Raji (cell line): ENCODE measurements around the gene ATP13A1.

Experiments
- POLR2A ChIP-seq: IDR thresholded peaks from 2 replicates; pipeline ENCODE4 v1.6.1; 2011; ENCODE audit warnings: low read depth, low read length, control low read depth; ENCODE audit not compliant: insufficient read depth

The ATP13A1 gene

GRCh38 chr19:19651076-19651475 lies 12.4 kb downstream of the ATP13A1 start:
- no peak for TF ChIP-seq POLR2A

- TF ChIP-seq POLR2A = no peak
Measured at GRCh38 chr19:19650331-19650730, 13.1 kb downstream of the ATP13A1 start.

- no peak for TF ChIP-seq POLR2A
Measured at GRCh38 chr19:19649580-19649995, 13.9 kb downstream of the ATP13A1 start.

DNA sequence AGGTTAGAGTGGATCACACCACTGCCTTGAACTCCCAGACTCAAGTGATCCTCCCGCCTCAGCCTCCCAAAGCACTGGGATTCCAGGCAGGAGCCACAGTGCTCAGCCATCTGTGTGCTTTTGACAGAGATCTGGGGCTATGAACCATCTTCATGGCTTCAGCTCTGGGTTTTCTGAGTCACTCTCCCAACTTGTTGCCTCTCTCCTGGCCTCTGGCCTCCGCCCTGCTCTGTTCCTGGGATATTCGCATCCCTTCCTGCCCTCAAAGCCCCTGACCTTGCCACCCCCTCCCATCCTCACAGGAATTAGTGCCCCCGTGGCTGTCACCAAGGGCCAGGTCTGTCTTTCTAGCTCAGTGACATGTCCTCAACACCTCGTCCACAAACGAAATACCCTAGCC lies 14.3 kb downstream of the ATP13A1 start:
- TF ChIP-seq POLR2A = no peak

DNA sequence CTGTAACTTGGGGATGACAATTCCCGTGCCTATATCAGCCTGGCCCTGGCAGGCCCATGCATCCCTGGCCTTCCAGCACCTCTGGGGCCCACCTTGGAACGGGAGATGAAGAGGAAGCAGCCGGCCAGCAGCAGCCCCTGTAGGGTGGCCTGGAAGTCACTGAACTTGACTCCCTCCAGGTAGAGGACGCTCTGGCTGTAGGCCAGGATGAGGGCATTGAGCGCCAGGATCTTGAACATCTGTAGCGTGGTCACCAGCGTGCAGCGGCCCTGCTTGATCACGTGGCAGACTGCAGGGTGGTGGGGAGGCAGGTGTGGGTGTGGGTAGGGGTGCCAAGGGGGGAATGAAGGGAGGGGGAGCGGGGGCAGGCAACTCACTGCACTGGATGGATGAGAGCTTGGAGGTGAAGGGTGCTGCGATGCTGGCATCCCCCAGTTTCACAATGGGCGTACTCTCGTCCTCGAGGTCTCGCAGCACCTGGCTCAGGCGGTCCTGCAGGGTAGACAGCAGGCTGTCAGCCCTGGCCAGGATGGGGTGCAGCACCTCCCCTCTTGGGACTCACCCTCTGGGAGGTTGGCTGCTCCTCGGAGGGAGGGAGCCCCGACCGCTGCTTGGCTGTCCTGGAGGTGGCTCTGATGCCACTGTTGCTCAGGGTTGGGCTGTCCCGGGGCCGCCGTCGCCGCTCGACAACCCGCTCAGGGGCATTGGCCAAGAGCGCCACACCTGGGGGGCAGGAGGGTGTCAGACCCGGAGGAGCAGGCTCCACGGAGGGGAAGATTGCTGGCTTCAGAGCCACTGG lies 16.2 kb downstream of the ATP13A1 start:
- no peak for TF ChIP-seq POLR2A

DNA sequence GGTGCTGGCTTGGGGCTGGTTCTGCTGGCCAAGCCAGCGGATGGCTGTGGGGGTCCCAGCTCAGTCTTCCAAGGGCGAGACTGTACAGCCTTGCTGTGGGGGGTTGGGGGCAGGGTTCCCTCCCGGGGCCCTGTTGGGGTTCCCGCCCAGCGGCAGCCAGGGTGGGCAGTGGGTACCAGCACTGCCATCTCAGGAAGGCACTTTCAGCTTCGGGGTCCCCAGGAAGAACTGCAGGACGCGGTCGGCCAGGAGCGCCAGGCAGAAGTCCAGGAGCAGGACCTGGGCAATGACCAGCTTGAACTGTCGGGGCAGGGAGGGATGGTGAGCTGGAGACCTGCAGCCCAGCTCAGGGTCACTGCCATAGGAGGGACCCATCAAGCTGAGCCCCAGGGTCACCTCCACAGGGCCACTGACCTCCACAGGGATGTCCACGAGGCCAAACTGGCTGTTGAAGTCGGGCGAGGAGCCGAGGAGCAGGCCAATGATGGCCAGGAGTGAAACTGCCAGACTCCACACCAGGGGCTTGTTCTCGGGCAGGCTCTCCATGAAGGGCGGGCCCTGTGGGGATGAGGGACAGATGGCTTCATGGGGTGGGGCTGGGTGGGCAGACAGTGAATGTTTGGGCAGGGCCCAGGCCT lies 18.1 kb downstream of the ATP13A1 start:
- TF ChIP-seq POLR2A = no peak

DNA sequence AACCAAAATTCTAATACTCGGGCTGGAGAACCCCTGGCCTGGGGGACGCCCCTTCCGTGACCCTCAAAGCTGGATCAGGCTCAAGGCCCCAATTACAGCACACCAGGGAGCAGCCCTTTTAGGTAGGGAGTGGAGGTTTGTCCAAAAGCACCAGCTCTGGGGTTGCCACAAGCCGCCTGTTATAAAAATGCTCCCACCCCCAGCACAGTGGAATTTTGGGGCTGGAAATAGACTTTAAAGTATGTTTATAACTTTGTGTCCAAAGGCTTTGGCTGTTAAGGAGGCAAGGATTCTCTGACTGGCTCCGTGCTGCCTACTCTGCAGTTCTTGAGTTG lies 19.5 kb downstream of the ATP13A1 start:
- no peak for TF ChIP-seq POLR2A

- peak; percentile 64 for TF ChIP-seq POLR2A
Measured at GRCh38 chr19:19643158-19644053, 20.1 kb downstream of the ATP13A1 start, which contains the start of gene GMIP. Gene GMIP (minus strand): TSS chr19:19643657. CDS start chr19:19643529, 128 bp downstream.

GRCh38 chr19:19642506-19643157 lies 20.8 kb downstream of the ATP13A1 start:
- no peak for TF ChIP-seq POLR2A

GRCh38 chr19:19637523-19638251 lies 25.8 kb downstream of the ATP13A1 start:
- TF ChIP-seq POLR2A = no peak

DNA sequence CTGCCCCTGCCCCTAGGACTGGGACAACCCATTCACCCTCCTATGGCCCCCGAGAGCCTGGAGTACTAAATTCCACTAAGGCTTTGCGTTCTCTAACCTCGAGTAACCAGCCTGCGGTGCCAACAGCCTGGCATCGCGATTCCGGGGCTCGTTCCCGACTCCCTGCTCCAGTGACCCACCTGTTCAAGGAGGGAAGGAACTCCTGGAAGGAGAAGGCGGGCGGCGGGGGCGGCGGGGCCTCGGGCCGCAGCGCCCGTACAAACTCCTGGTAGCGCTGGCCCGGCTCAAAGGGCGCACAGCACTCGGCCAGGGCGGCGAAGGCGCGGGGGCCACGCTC lies 26.3 kb downstream of the ATP13A1 start:
- TF ChIP-seq POLR2A = no peak

DNA sequence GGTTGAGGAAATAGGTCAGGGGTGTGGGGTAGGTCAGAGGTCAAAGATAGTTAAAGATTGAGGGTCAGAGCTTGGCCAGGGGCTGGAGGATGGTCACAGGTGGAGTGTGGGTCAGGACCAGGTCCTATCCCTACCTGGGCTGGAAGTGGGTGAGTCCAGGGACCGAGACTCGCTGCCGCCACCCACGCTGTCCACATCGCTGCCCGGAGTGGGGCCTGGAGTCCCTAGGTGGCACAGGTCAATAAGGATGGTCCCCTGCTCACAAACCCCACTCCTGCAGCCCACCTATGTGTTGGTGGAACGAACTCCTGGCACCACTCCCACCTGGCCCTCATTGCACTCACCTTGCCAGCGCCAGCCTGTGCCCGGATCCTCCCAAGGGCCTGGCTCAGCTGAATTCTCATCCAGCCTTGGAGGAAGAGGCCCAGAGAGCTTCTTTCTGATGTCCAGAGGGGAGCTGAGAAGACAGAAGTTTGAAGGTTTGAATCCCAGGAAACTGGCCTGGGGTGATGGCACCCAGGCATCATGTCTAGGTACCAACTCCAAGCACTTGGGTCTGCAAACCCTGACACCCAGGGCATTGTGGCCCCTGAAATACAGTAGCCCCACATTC lies 26.8 kb downstream of the ATP13A1 start:
- no peak for TF ChIP-seq POLR2A

DNA sequence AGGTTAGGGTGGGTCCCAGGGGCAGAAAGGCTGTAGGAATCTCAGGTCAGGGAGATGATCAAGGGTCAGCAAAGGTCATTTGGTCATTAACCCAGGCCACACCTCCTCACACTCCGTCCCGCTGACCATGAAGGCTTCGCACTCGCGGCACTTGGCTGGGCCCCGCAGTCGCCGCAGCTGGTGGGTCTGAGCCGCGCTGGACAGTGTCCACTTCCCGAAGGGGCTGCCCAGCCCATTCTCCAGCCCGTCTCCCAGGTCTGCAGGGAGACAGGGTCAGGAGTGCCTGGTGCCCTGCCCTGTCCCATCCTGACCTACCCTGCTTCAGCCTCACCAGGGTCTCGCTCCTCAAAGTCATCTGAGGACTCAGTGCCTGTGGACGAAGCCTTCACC lies 28.2 kb downstream of the ATP13A1 start:
- no peak for TF ChIP-seq POLR2A
